Esophagus muscularis mucosa (tissue), 4 donors: Measurements from ENCODE around the gene KIAA0513. TPM values are rescaled to one million over a fixed set of nuclear protein-coding genes. Genes with fewer than 3 reads are reported as not detected.

ENCODE experiments used
- DNase-seq: peaks from one replicate; pipeline ENCODE4 v3.0.0-alpha.2; 2017; ENCODE audit errors: extremely low spot score
- H3K27ac ChIP-seq, 4 donors: fragments of 200-600 bp; sonication (generic); replicated peaks in 1 of 4; 1 replicate in 3 of 4; 2 replicates in 1 of 4; pipeline ENCODE4 v1.5.1; 2016 to 2019; ENCODE audit warnings: mild to moderate bottlenecking in 1 of 4
- H3K27me3 ChIP-seq, 4 donors: fragments of 200-600 bp; sonication (generic); one replicate each; pipeline versions ENCODE4 v1.5.1 to v1.6.0; 2016 to 2019
- H3K36me3 ChIP-seq, 4 donors: fragments of 200-600 bp; sonication (generic); one replicate each; pipeline ENCODE4 v1.5.1; 2016 to 2019
- H3K4me1 ChIP-seq, 4 donors: fragments of 200-600 bp; sonication (generic); one replicate each; pipeline ENCODE4 v1.5.1; 2016 to 2019
- H3K4me3 ChIP-seq, 4 donors: fragments of 200-600 bp; sonication (generic); 1 replicate in 2 of 4; 2 replicates in 2 of 4; pipeline ENCODE4 v1.5.1; 2016 to 2019; ENCODE audit warnings: mild to moderate bottlenecking in 4 of 4, moderate library complexity in 1 of 4
- H3K9me3 ChIP-seq, 4 donors: fragments of 200-600 bp; sonication (generic); 1 replicate in 3 of 4; 2 replicates in 1 of 4; pipeline ENCODE4 v1.5.1; 2016 to 2019
- EP300 ChIP-seq: sonication (generic); formaldehyde crosslinking; IDR thresholded peaks from one replicate; pipeline ENCODE4 v1.6.1; 2017; ENCODE audit warnings: antibody characterized with exemption
- POLR2A ChIP-seq: fragments of 450-650 bp; IDR thresholded peaks from one replicate; pipeline ENCODE4 v1.6.1; 2017; ENCODE audit warnings: antibody characterized with exemption, moderate library complexity, mild to moderate bottlenecking, low read depth
- POLR2AphosphoS5 ChIP-seq, 2 donors: sonication (generic); formaldehyde crosslinking; IDR thresholded peaks; one replicate each; pipeline ENCODE4 v1.6.1; 2017; ENCODE audit warnings: antibody characterized with exemption in 2 of 2
- WGBS: methylation state at CpG from one replicate; pipeline ENCODE4 v1.1.5; 2018; 5-methylcytosine and 5-hydroxymethylcytosine counted together
- intact Hi-C: fragments of 100-400 bp; cut with DNase I; formaldehyde crosslinking; loops from one replicate; pipeline ENCODE4 v1.15.1; 2023
- total RNA-seq, 4 donors: library from RNA; depleted of rRNA; stranded (reverse); fragments of >200 nt; gene quantifications; one replicate each; pipeline versions ENCODE4 v1.1.0 to v1.2.1, GENCODE V29; 2016
- TF ChIP-seq, protein P1 (sequence below), 3 experiments: fragments of 200-600 bp in 2 of 3; fragments of 450-650 bp in 1 of 3; sonication (generic) in 2 of 3; IDR thresholded peaks; one replicate each; pipeline ENCODE4 v1.5.1; 2017 to 2019; ENCODE audit warnings: antibody characterized with exemption in 3 of 3, mild to moderate bottlenecking in 2 of 3, moderate library complexity in 1 of 3

The KIAA0513 gene
- total RNA-seq, 4 donors from 2014 or later = 16.4 to 28.8 (median 23.4) TPM

DNA sequence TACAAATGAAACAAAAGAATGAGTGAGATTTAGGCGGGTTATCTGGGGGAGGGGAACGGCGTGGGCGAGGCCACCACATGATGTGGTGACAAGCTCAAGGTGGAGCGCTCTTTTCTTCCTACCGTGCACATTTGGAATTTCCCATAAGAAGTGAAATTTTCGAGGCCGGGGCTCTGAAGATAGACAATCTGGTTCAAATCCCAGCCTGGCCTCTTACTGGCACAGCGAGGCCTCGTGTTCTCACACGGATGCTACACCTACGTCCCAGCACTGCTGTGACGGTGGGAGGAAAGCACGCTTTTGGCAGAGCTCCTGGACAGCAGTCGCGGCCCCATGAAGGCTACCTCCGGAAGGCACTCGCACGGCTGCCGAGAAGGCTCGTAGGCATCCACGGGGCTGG, 41.5 kb upstream of the KIAA0513 start:
- H3K27me3 ChIP-seq = no peaks in the 10 kb centered on the region
- peaks cover 43 to 85% (median 74%) of the 10 kb centered on the region in 4 donors for H3K36me3 ChIP-seq
- no peak for DNase-seq
- 96% methylated on average over 20 of the region's 22 CpGs for WGBS
- no peak overlapping the region for H3K4me3 ChIP-seq
- H3K27ac ChIP-seq = peak overlapping the region; percentile 74 to 81 (median 80)
- intact Hi-C loops = no loop called here
- H3K4me1 ChIP-seq = peaks cover 19 to 52% (median 35%) of the 10 kb centered on the region in 4 donors
- TF ChIP-seq POLR2AphosphoS5 (IDR thresholded peaks at IDR 0.05) (no peak), EP300 (no peak), POLR2A (no peak)
- TF ChIP-seq, protein P1, sequence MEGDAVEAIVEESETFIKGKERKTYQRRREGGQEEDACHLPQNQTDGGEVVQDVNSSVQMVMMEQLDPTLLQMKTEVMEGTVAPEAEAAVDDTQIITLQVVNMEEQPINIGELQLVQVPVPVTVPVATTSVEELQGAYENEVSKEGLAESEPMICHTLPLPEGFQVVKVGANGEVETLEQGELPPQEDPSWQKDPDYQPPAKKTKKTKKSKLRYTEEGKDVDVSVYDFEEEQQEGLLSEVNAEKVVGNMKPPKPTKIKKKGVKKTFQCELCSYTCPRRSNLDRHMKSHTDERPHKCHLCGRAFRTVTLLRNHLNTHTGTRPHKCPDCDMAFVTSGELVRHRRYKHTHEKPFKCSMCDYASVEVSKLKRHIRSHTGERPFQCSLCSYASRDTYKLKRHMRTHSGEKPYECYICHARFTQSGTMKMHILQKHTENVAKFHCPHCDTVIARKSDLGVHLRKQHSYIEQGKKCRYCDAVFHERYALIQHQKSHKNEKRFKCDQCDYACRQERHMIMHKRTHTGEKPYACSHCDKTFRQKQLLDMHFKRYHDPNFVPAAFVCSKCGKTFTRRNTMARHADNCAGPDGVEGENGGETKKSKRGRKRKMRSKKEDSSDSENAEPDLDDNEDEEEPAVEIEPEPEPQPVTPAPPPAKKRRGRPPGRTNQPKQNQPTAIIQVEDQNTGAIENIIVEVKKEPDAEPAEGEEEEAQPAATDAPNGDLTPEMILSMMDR (IDR thresholded peaks at IDR 0.05) = no peak
- no peaks in the 10 kb centered on the region for H3K9me3 ChIP-seq

DNA sequence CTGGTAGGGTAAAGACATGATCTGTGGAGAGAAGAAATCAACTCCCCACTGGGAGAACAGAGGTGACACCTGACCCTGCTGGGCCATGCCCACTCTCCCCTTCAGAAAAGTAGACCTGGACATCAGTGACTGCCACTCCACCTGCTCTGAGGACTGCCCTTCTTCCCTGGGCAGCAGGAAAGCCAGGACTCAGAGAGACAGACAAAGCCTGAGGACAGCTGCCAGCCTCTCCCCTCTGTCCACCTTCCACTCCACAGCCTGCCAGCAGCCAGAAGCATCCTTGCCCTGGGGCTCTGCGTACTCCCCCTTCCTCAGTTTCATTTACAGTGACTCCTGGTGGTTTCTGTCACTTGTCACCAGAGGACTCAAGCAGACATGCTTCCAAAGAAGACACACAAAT, 40.7 kb upstream of the KIAA0513 start:
- H3K9me3 ChIP-seq = no peaks in the 10 kb centered on the region
- TF ChIP-seq, protein P1 (IDR thresholded peaks at IDR 0.05) = no peak
- TF ChIP-seq POLR2A = no peak
- TF ChIP-seq POLR2AphosphoS5 (IDR thresholded peaks at IDR 0.05) = no peak
- TF ChIP-seq EP300 = no peak
- H3K27ac ChIP-seq = peak overlapping the region in 2 of 4 donors; percentile 21 to 79
- H3K36me3 ChIP-seq = peaks cover 36 to 82% (median 70%) of the 10 kb centered on the region in 4 donors
- no peaks in the 10 kb centered on the region for H3K27me3 ChIP-seq
- no peak overlapping the region for H3K4me3 ChIP-seq
- no CpG with 5 or more reads among the region's 1 CpG for WGBS
- intact Hi-C loops = no loop called here
- peaks cover 19 to 59% (median 38%) of the 10 kb centered on the region in 4 donors for H3K4me1 ChIP-seq
- no peak for DNase-seq

DNA sequence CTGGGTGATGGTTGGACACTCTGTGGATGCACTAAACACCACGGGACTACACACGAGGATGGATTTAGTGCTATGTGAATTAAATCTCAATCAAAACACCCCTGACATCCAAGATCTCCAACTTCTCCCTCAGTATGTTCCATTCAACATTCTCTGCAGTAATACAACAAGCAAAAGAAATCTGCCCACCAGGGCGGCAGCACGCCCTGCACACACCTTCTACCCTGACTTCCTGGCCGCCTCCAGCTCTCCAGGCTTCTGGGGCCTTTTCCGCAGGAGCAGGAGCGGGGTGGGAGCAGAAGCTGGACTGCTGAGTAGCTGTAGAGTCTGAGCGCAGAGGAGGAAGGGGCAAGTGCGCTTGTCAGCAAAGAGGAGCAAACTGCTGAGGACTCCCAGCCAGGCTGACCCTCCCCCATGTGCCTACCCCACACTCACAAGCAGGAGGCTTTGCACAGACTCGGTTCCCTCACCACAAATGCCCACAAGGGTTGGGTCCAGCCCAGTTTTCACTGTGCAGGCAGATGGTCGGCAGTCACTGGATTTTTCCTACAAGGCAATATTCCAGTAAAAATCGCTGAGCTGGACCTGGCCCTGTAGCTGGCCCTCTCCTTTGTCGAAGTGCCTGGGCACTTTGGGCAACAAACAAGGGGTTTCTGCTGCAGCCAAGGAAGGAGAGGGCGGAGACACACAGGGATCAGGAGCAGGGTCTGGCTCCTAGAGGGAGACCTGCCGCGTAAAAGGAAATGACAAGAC, 39.1 kb upstream of the KIAA0513 start:
- no peak for TF ChIP-seq POLR2AphosphoS5 (IDR thresholded peaks at IDR 0.05)
- no peak for TF ChIP-seq EP300
- no peak for TF ChIP-seq POLR2A
- TF ChIP-seq, protein P1 (IDR thresholded peaks at IDR 0.05) = no peak
- no peaks in the 10 kb centered on the region for H3K27me3 ChIP-seq
- H3K36me3 ChIP-seq = peaks cover 34 to 81% (median 64%) of the 10 kb centered on the region in 4 donors
- no peak overlapping the region for H3K4me3 ChIP-seq
- H3K9me3 ChIP-seq = no peaks in the 10 kb centered on the region
- DNase-seq = no peak
- H3K4me1 ChIP-seq = peaks cover 19 to 61% (median 50%) of the 10 kb centered on the region in 4 donors
- no peak overlapping the region for H3K27ac ChIP-seq
- intact Hi-C loops = no loop called here
- WGBS = 82% methylated on average over 16 of the region's 16 CpGs

DNA sequence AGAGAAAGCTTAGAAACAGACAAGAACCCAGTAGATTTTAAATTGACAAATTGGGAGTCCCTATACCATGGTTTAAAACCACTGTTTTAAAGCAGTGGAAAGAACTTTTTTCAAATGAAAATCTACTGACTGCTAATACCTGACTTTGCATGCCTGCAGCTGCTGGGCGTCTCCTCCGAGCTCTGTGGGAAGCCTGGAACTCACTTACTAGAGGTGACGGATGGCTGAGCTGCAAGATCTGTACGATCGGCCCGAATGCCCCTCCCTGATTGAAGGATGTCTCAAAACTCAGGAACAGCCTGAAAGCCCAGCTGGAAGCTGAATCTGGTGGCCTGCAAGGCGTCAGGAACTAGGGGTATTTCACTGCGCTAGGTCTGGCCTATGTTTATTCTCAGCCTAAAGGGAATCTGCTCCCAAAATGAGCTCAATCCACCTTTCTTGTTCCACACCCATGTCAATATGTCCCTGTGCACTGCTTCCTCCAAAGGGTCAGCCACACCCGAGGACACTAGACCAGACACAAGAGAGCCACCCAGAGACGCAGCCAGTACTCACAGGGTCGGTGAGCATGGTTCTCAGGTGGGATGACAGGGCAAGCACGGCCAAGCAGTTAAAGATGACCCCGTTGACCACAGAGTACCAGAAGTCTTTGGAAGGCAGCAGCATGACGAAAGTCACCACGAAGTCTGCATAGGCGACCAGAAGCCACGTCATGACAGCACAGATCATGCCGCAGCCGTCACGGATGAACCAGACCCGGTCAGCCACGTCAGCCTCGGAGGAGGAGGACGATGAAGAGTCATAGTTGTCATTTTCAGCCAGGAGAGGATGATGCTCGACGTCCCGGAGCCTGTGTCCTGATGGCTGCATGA, 37.6 kb upstream of the KIAA0513 start:
- H3K27me3 ChIP-seq = no peaks in the 10 kb centered on the region
- WGBS = 86% methylated on average over 22 of the region's 27 CpGs
- H3K9me3 ChIP-seq = no peaks in the 10 kb centered on the region
- no peak for DNase-seq
- peaks cover 31 to 61% (median 53%) of the 10 kb centered on the region in 4 donors for H3K4me1 ChIP-seq
- no peak overlapping the region for H3K4me3 ChIP-seq
- intact Hi-C loops = no loop called here
- no peak for TF ChIP-seq POLR2A
- TF ChIP-seq EP300 = no peak
- TF ChIP-seq, protein P1 (IDR thresholded peaks at IDR 0.05) = no peak
- TF ChIP-seq POLR2AphosphoS5 (IDR thresholded peaks at IDR 0.05) = no peak
- H3K36me3 ChIP-seq = peaks cover 39 to 92% (median 70%) of the 10 kb centered on the region in 4 donors
- no peak overlapping the region for H3K27ac ChIP-seq
